Small intestine (tissue), 7 donors: ENCODE measurements around the gene TDRD6. TPM values are rescaled to one million over a fixed set of nuclear protein-coding genes. Genes with fewer than 3 reads are reported as not detected.

ENCODE experiments used
- DNase-seq, 2 donors: peaks; one replicate each; pipeline versions ENCODE4 v3.0.0 to v3.0.0-alpha.2; 2013
- FAIRE-seq: peaks from 2 replicates; lab custom pipeline; 2012; peaks lifted over from hg19 to GRCh38; lab: Jason Lieb, UNC
- H3K27ac ChIP-seq, 3 donors: one replicate each; pipeline ENCODE4 v1.5.1; 2013; ENCODE audit warnings: low read length in 2 of 3, mild to moderate bottlenecking in 2 of 3, control low read depth in 1 of 3, inconsistent platforms in 1 of 3, low read depth in 1 of 3, moderate library complexity in 1 of 3
- H3K27me3 ChIP-seq, 3 donors: one replicate each; pipeline ENCODE4 v1.6.1; 2013; ENCODE audit warnings: low read length in 3 of 3, inconsistent platforms in 1 of 3; ENCODE audit not compliant: control insufficient read depth in 3 of 3, insufficient read depth in 3 of 3
- H3K36me3 ChIP-seq, 3 donors: one replicate each; pipeline ENCODE4 v1.6.1; 2013; ENCODE audit warnings: low read length in 3 of 3, inconsistent platforms in 1 of 3, low read depth in 1 of 3, mild to moderate bottlenecking in 1 of 3, moderate library complexity in 1 of 3; ENCODE audit not compliant: control insufficient read depth in 3 of 3, insufficient read depth in 2 of 3
- H3K4me1 ChIP-seq, 3 donors: one replicate each; pipeline ENCODE4 v1.6.1; 2013; ENCODE audit warnings: low read length in 2 of 3, inconsistent platforms in 1 of 3, low read depth in 1 of 3, mild to moderate bottlenecking in 1 of 3, moderate library complexity in 1 of 3; ENCODE audit not compliant: control insufficient read depth in 3 of 3, insufficient read depth in 2 of 3
- H3K4me3 ChIP-seq, 3 donors: one replicate each; pipeline ENCODE4 v1.5.1; 2013; ENCODE audit warnings: low read length in 3 of 3, control low read depth in 1 of 3, inconsistent platforms in 1 of 3, low read depth in 1 of 3, mild to moderate bottlenecking in 1 of 3, moderate library complexity in 1 of 3
- H3K9me3 ChIP-seq, 2 donors: one replicate each; pipeline ENCODE4 v1.6.1; 2013; ENCODE audit warnings: low read depth in 1 of 2, low read length in 1 of 2; ENCODE audit not compliant: control insufficient read depth in 2 of 2, insufficient read depth in 1 of 2
- WGBS, 3 donors: extraction: QIAGEN DNeasy Blood & Tissue Kit; methylation state at CpG; one replicate each; pipeline ENCODE4 v1.1.7; 2013; 5-methylcytosine and 5-hydroxymethylcytosine counted together
- polyA plus RNA-seq, 4 donors: library from polyadenylated mRNA; stranded (reverse) in 3 of 4; unstranded in 1 of 4; fragments of 200-250 nt in 3 of 4; fragments of 120-200 nt in 1 of 4; gene quantifications; one replicate each; pipeline versions ENCODE4 v1.2.1 to v1.2.3, GENCODE V29; 2013
- donor health status: healthy with polysubstance abuse.
- donor health status: control.
- donor health status: control.
- donor health status: Bipolar disorder and iron deficiency.
- donor health status: healthy.

Gene TDRD6
- polyA plus RNA-seq, 4 donors: 0.04 to 0.49 TPM; not detected in 2

GRCh38 chr6:46651006-46651405 lies 36.7 kb upstream of the TDRD6 start:
- DNase-seq: peak in 1 of 2 donors; percentile 18
- Histone ChIP-seq H3K36me3 (no peaks in the 10 kb centered on the region), H3K4me3 (no peak overlapping the region), H3K27me3 (peaks cover 0 to 3% (median 2%) of the 10 kb centered on the region in 3 donors), H3K27ac (no peak overlapping the region), H3K4me1 (no peaks in the 10 kb centered on the region), H3K9me3 (no peaks in the 10 kb centered on the region)
- no peak for FAIRE-seq
- WGBS, 3 donors: 25 to 59% (median 49%) methylated on average over 1 of the region's 1 CpG

- H3K27me3 ChIP-seq: peaks cover 0 to 3% (median 2%) of the 10 kb centered on the region in 3 donors
- H3K9me3 ChIP-seq: no peaks in the 10 kb centered on the region
- DNase-seq (no peak), FAIRE-seq (no peak)
- no peaks in the 10 kb centered on the region for H3K4me1 ChIP-seq
- 7 to 21% (median 12%) methylated on average over 8 of the region's 8 CpGs for WGBS, 3 donors
- peak overlapping the region in 1 of 3 donors; percentile 84 for H3K27ac ChIP-seq
- peak overlapping the region in 2 of 3 donors; percentile 74 to 97 for H3K4me3 ChIP-seq
- peaks cover 0 to 1% (median 0%) of the 10 kb centered on the region in 3 donors for H3K36me3 ChIP-seq
Measured at GRCh38 chr6:46651816-46652215, 35.9 kb upstream of the TDRD6 start.

GRCh38 chr6:46652232-46652602 lies 35.5 kb upstream of the TDRD6 start:
- H3K36me3 ChIP-seq: peaks cover 0 to 4% (median 0%) of the 10 kb centered on the region in 3 donors
- no peaks in the 10 kb centered on the region for H3K4me1 ChIP-seq
- peaks cover 0 to 3% (median 2%) of the 10 kb centered on the region in 3 donors for H3K27me3 ChIP-seq
- WGBS, 3 donors: 3 to 5% (median 4%) methylated on average over 6 of the region's 6 CpGs
- H3K27ac ChIP-seq: peak overlapping the region; percentile 16 to 84 (median 45)
- FAIRE-seq: no peak
- no peaks in the 10 kb centered on the region for H3K9me3 ChIP-seq
- peak overlapping the region; percentile 74 to 97 (median 76) for H3K4me3 ChIP-seq
- peak in 1 of 2 donors; percentile 9 for DNase-seq

- peak; percentile 91 to 98 for DNase-seq
- H3K27ac ChIP-seq: peak within 1 kb of the TSS; percentile 16 to 85 (median 84)
- WGBS, 3 donors: 1% methylated on average over 60 to 72 of the region's 72 CpGs
- FAIRE-seq: no peak
- peaks cover 0 to 3% (median 2%) of the 10 kb centered on the region in 3 donors for H3K27me3 ChIP-seq
- H3K4me1 ChIP-seq: no peaks in the 10 kb centered on the region
- peaks cover 0 to 4% (median 0%) of the 10 kb centered on the region in 3 donors for H3K36me3 ChIP-seq
- H3K4me3 ChIP-seq: peak within 1 kb of the TSS; percentile 74 to 97 (median 76)
- no peaks in the 10 kb centered on the region for H3K9me3 ChIP-seq
Measured at GRCh38 chr6:46652603-46653438, 34.9 kb upstream of the TDRD6 start, which contains the start of the genes CYP39A1 and SLC25A27. TSS of gene CYP39A1 (minus strand) at chr6:46652818. CDS start at chr6:46652582, 236 bp downstream. TSS of gene SLC25A27 (plus strand) at chr6:46652975. CDS start at chr6:46653193, 218 bp downstream.

GRCh38 chr6:46653439-46654195 lies 34.1 kb upstream of the TDRD6 start:
- H3K27ac ChIP-seq: peak overlapping the region in 2 of 3 donors; percentile 10 to 85
- H3K4me1 ChIP-seq: no peaks in the 10 kb centered on the region
- H3K27me3 ChIP-seq: peaks cover 0 to 3% (median 2%) of the 10 kb centered on the region in 3 donors
- H3K4me3 ChIP-seq: peak overlapping the region; percentile 74 to 97 (median 76)
- H3K9me3 ChIP-seq: no peaks in the 10 kb centered on the region
- FAIRE-seq (no peak), DNase-seq (no peak)
- 17 to 26% (median 18%) methylated on average over 10 of the region's 10 CpGs for WGBS, 3 donors
- H3K36me3 ChIP-seq: peaks cover 0 to 4% (median 0%) of the 10 kb centered on the region in 3 donors

- no peaks in the 10 kb centered on the region for H3K9me3 ChIP-seq
- peaks cover 0 to 3% (median 2%) of the 10 kb centered on the region in 3 donors for H3K27me3 ChIP-seq
- FAIRE-seq (no peak), DNase-seq (peak in 1 of 2 donors; percentile 21)
- no peak overlapping the region for H3K4me3 ChIP-seq
- H3K4me1 ChIP-seq: no peaks in the 10 kb centered on the region
- peaks cover 0 to 4% (median 0%) of the 10 kb centered on the region in 3 donors for H3K36me3 ChIP-seq
- no peak overlapping the region for H3K27ac ChIP-seq
- 67 to 77% (median 74%) methylated on average over 6 of the region's 6 CpGs for WGBS, 3 donors
Measured at GRCh38 chr6:46655803-46656202, 31.9 kb upstream of the TDRD6 start.

GRCh38 chr6:46657642-46658041 lies 30.0 kb upstream of the TDRD6 start:
- FAIRE-seq (no peak), DNase-seq (peak in 1 of 2 donors; percentile 12)
- Histone ChIP-seq H3K4me1 (no peaks in the 10 kb centered on the region), H3K4me3 (no peak overlapping the region), H3K9me3 (no peaks in the 10 kb centered on the region), H3K27ac (no peak overlapping the region), H3K36me3 (peaks cover 0 to 4% (median 0%) of the 10 kb centered on the region in 3 donors), H3K27me3 (peaks cover 0 to 3% (median 2%) of the 10 kb centered on the region in 3 donors)

GRCh38 chr6:46661483-46661882 lies 26.2 kb upstream of the TDRD6 start:
- Histone ChIP-seq H3K4me1 (no peaks in the 10 kb centered on the region), H3K36me3 (peaks cover 0 to 4% (median 0%) of the 10 kb centered on the region in 3 donors), H3K4me3 (no peak overlapping the region), H3K27ac (no peak overlapping the region), H3K27me3 (no peaks in the 10 kb centered on the region), H3K9me3 (no peaks in the 10 kb centered on the region)
- DNase-seq: no peak
- FAIRE-seq: no peak
- WGBS, 3 donors: 75 to 83% (median 77%) methylated on average over 2 of the region's 2 CpGs
